GM12891 (cell line): ENCODE results near the gene HSBP1L1.

ENCODE experiments used
- POLR2A ChIP-seq: IDR thresholded peaks from 2 replicates; pipeline ENCODE4 v1.6.1; 2011; ENCODE audit warnings: low read depth, low read length, control low read depth
- POLR2AphosphoS5 ChIP-seq: IDR thresholded peaks from 2 replicates; pipeline ENCODE4 v1.6.1; 2011; ENCODE audit warnings: low read depth, low read length, control low read depth
- POU2F2 ChIP-seq: IDR thresholded peaks from 2 replicates; pipeline ENCODE4 v1.6.1; 2011; ENCODE audit warnings: low read depth, mild to moderate bottlenecking, control low read depth, low read length, moderate library complexity
- SPI1 ChIP-seq: IDR thresholded peaks from 2 replicates; pipeline ENCODE4 v1.6.1; 2011; ENCODE audit warnings: low read depth, low read length, control low read depth

- TF ChIP-seq POLR2A (no peak), POLR2AphosphoS5 (no peak), SPI1 (no peak), POU2F2 (no peak)
Observed at GRCh38 chr18:79979843-79980242, 15.4 kb downstream of the HSBP1L1 start.
